Liver (tissue), 9 donors: ENCODE measurements around the gene CREBL2. TPM values are rescaled to one million over a fixed set of nuclear protein-coding genes. Genes with fewer than 3 reads are reported as not detected.

Source experiments
- DNase-seq: peaks from one replicate; pipeline ENCODE4 v3.0.0-alpha.2; 2017; ENCODE audit warnings: low spot score
- H3K27ac ChIP-seq, 2 donors: one replicate each; pipeline ENCODE4 v1.7.0; 2013; ENCODE audit warnings: inconsistent platforms in 2 of 2, low read length in 2 of 2, control low read depth in 1 of 2, low read depth in 1 of 2, mild to moderate bottlenecking in 1 of 2
- H3K27me3 ChIP-seq, 4 donors: one replicate each; pipeline versions ENCODE4 v1.6.1 to v1.7.0; 2013; ENCODE audit warnings: low read length in 3 of 4, inconsistent platforms in 1 of 4, mild to moderate bottlenecking in 1 of 4, moderate library complexity in 1 of 4; ENCODE audit not compliant: control insufficient read depth in 4 of 4, insufficient read depth in 4 of 4
- H3K36me3 ChIP-seq, 4 donors: one replicate each; pipeline versions ENCODE4 v1.6.1 to v1.7.0; 2013; ENCODE audit warnings: low read length in 3 of 4, mild to moderate bottlenecking in 3 of 4, low read depth in 1 of 4, moderate library complexity in 1 of 4; ENCODE audit not compliant: control insufficient read depth in 4 of 4, insufficient read depth in 3 of 4
- H3K4me1 ChIP-seq, 4 donors: one replicate each; pipeline versions ENCODE4 v1.6.1 to v1.7.0; 2013; ENCODE audit warnings: low read length in 3 of 4, mild to moderate bottlenecking in 3 of 4, moderate library complexity in 1 of 4; ENCODE audit not compliant: control insufficient read depth in 4 of 4, insufficient read depth in 4 of 4
- H3K4me3 ChIP-seq, 3 donors: one replicate each; pipeline versions ENCODE4 v1.6.1 to v1.7.0; 2013; ENCODE audit warnings: low read length in 3 of 3, control low read depth in 1 of 3, low read depth in 1 of 3, mild to moderate bottlenecking in 1 of 3
- H3K9ac ChIP-seq, 2 donors: one replicate each; pipeline ENCODE4 v1.7.0; 2013; ENCODE audit warnings: low read length in 2 of 2, mild to moderate bottlenecking in 2 of 2, moderate library complexity in 2 of 2, control low read depth in 1 of 2, low read depth in 1 of 2
- H3K9me3 ChIP-seq, 4 donors: one replicate each; pipeline versions ENCODE4 v1.6.1 to v1.7.0; 2013; ENCODE audit warnings: low read length in 3 of 4; ENCODE audit not compliant: control insufficient read depth in 4 of 4
- EGR1 ChIP-seq, 2 donors: IDR thresholded peaks; 2 replicates each; pipeline ENCODE4 v1.6.1; 2016 to 2018; ENCODE audit warnings: antibody characterized with exemption in 2 of 2, low read depth in 2 of 2
- FOXA1 ChIP-seq: IDR thresholded peaks from 2 replicates; pipeline ENCODE4 v1.6.1; 2016; ENCODE audit warnings: antibody characterized with exemption
- FOXA2 ChIP-seq: IDR thresholded peaks from 2 replicates; pipeline ENCODE4 v1.6.1; 2016; ENCODE audit warnings: antibody characterized with exemption
- GABPA ChIP-seq, 2 donors: IDR thresholded peaks in 1 of 2; conservative IDR thresholded peaks in 1 of 2; 2 replicates each; pipeline ENCODE4 v1.6.1; 2016; ENCODE audit warnings: antibody characterized with exemption in 2 of 2, mild to moderate bottlenecking in 1 of 2, moderate library complexity in 1 of 2
- HNF4A ChIP-seq, 2 donors: conservative IDR thresholded peaks; 2 replicates each; pipeline ENCODE4 v1.6.1; 2016; ENCODE audit warnings: antibody characterized with exemption in 2 of 2, mild to moderate bottlenecking in 2 of 2
- HNF4G ChIP-seq: IDR thresholded peaks from 2 replicates; pipeline ENCODE4 v1.6.1; 2016; ENCODE audit warnings: antibody characterized with exemption
- JUND ChIP-seq, 2 donors: IDR thresholded peaks; 2 replicates each; pipeline ENCODE4 v1.6.1; 2016; ENCODE audit warnings: antibody characterized with exemption in 2 of 2
- NR2F2 ChIP-seq: IDR thresholded peaks from 2 replicates; pipeline ENCODE4 v1.6.1; 2016; ENCODE audit warnings: antibody characterized with exemption
- RAD21 ChIP-seq, 2 donors: IDR thresholded peaks; 2 replicates each; pipeline ENCODE4 v1.6.1; 2016; ENCODE audit warnings: antibody characterized with exemption in 2 of 2, mild to moderate bottlenecking in 2 of 2
- RXRA ChIP-seq, 2 donors: IDR thresholded peaks; 2 replicates each; pipeline ENCODE4 v1.6.1; 2017 to 2018; ENCODE audit warnings: antibody characterized with exemption in 2 of 2, mild to moderate bottlenecking in 1 of 2
- SP1 ChIP-seq: IDR thresholded peaks from 2 replicates; pipeline ENCODE4 v1.6.1; 2018; ENCODE audit warnings: antibody characterized with exemption, mild to moderate bottlenecking
- TAF1 ChIP-seq: conservative IDR thresholded peaks from 2 replicates; pipeline ENCODE4 v1.6.1; 2016; ENCODE audit warnings: antibody characterized with exemption, mild to moderate bottlenecking
- YY1 ChIP-seq: IDR thresholded peaks from 2 replicates; pipeline ENCODE4 v1.6.1; 2016; ENCODE audit warnings: antibody characterized with exemption, mild to moderate bottlenecking
- WGBS: extraction: QIAGEN DNeasy Blood & Tissue Kit; methylation state at CpG from one replicate; pipeline ENCODE4 v1.1.7; 2013; 5-methylcytosine and 5-hydroxymethylcytosine counted together
- polyA plus RNA-seq, 2 donors: library from polyadenylated mRNA; stranded (reverse) in 1 of 2; unstranded in 1 of 2; fragments of 200-250 nt in 1 of 2; fragments of >200 nt in 1 of 2; fragmentation: Nextera tagmentation in 1 of 2; extraction: Ambion mirVana in 1 of 2; gene quantifications; one replicate each; pipeline versions ENCODE4 v1.2.1 to v1.2.3, GENCODE V29; 2013 to 2015
- total RNA-seq, 2 donors: library from RNA; depleted of rRNA; stranded (reverse); fragments of >200 nt; gene quantifications; one replicate each; pipeline ENCODE4 v1.2.3, GENCODE V29; 2014
- TF ChIP-seq, protein P1 (sequence below): IDR thresholded peaks from 2 replicates; pipeline ENCODE4 v1.6.1; 2016; ENCODE audit warnings: antibody characterized with exemption
- TF ChIP-seq, protein P2 (sequence below): fragments of 150-350 bp; IDR thresholded peaks from 2 replicates; pipeline ENCODE4 v1.5.1; 2017; ENCODE audit warnings: improper control_type of control experiment, low read depth, low read length; ENCODE audit not compliant: missing input control
- TF ChIP-seq, protein P3 (sequence below): IDR thresholded peaks from 2 replicates; pipeline ENCODE4 v1.6.1; 2016; ENCODE audit warnings: antibody characterized with exemption, mild to moderate bottlenecking
- TF ChIP-seq, protein P4 (sequence below): IDR thresholded peaks from 2 replicates; pipeline ENCODE4 v1.6.1; 2016; ENCODE audit warnings: antibody characterized with exemption
- TF ChIP-seq, protein P5 (sequence below): IDR thresholded peaks from 2 replicates; pipeline ENCODE4 v1.6.1; 2016; ENCODE audit warnings: antibody characterized with exemption
- donor health status: healthy.
- donor health status: healthy.
- donor health status: healthy.
- donor health status: healthy.
- donor health status: healthy.

The CREBL2 gene
- total and polyA plus RNA-seq, 4 donors, result 14.6 to 27.4 (median 19.0) TPM

DNA sequence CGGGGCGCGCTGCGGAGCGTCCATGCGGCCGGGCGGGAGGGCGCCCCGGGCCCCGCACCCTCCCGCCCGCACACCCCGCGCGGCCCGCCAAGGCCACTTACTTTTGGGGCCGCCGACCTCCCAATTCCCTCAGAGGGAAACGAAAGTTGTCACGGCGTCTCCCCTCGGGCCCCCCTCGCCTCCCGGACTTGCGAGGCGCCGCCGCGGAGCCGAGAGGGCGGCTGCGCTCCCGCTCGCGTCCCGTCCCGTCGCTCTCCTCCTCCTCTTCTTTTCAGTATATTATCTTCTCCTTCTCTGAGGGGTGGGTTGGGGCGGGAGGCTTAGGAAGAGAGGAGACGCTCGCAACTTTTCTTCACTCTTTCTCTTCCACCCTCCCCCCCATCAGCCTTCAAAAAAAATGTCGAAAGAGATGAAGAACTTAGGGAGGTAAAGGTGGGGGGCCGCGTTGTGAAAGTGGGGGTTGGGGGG, 49.6 kb upstream of the CREBL2 start:
- under 1% methylated on average over 45 of the region's 45 CpGs for WGBS

DNA sequence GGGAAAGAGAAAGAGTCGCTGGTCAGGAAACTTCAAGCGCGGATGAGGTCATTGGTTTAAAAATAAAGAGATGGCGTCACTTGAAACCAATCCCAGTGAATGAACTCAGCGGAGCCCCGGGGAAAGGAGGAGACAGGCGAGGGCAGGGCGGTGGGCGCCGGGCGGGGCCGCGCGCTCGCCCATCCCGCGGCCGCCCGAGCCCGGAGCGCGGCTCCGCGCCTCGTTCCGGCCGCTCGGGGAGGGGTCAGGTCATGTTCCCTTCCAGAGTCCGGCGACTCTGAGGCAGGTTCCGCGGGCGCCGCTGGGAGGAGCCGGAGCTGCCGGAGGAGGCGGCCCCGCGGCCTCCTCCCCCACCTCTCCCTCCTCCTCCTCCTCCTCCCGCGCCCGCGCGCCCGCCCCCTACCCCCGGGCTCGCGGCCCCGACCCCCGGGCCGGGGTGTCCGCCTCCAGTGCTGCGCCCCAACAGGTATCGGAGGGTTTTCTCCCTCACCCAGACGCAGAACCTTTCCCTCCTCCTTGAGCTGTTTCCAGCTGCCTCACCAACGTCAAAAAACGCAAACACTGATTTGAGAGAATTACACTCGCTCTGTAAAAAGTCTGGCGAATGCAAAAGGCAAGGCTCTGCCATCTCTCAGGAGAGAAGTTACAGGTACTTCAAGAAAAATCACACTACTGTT, 49.0 kb upstream of the CREBL2 start, which contains the start of gene DUSP16:
TSS of gene DUSP16 (minus strand) at position 279 of the 677 bp plus-strand sequence. CDS start 41,765 bp downstream, outside the sequence.
- no peaks in the 10 kb centered on the region for H3K36me3 ChIP-seq
- no peaks in the 10 kb centered on the region for H3K9me3 ChIP-seq
- peak within 1 kb of the TSS; percentile 94 to 96 for H3K9ac ChIP-seq
- peak; percentile 63 to 87 for TF ChIP-seq HNF4A (conservative IDR thresholded peaks at IDR 0.05)
- TF ChIP-seq, protein P1, sequence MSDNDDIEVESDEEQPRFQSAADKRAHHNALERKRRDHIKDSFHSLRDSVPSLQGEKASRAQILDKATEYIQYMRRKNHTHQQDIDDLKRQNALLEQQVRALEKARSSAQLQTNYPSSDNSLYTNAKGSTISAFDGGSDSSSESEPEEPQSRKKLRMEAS, result no peak
- no peak for TF ChIP-seq EGR1 (IDR thresholded peaks at IDR 0.05; ENCODE audit: low read depth in 2 of 2)
- peak; percentile 69 for TF ChIP-seq HNF4G
- TF ChIP-seq TAF1, result no peak
- TF ChIP-seq FOXA1, result no peak
- peak; percentile 30 for TF ChIP-seq RXRA (IDR thresholded peaks at IDR 0.05)
- TF ChIP-seq FOXA2, result no peak
- TF ChIP-seq NR2F2, result peak; percentile 11
- TF ChIP-seq, protein P2, sequence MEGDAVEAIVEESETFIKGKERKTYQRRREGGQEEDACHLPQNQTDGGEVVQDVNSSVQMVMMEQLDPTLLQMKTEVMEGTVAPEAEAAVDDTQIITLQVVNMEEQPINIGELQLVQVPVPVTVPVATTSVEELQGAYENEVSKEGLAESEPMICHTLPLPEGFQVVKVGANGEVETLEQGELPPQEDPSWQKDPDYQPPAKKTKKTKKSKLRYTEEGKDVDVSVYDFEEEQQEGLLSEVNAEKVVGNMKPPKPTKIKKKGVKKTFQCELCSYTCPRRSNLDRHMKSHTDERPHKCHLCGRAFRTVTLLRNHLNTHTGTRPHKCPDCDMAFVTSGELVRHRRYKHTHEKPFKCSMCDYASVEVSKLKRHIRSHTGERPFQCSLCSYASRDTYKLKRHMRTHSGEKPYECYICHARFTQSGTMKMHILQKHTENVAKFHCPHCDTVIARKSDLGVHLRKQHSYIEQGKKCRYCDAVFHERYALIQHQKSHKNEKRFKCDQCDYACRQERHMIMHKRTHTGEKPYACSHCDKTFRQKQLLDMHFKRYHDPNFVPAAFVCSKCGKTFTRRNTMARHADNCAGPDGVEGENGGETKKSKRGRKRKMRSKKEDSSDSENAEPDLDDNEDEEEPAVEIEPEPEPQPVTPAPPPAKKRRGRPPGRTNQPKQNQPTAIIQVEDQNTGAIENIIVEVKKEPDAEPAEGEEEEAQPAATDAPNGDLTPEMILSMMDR, result peak; percentile 14
- no peak for TF ChIP-seq GABPA (IDR thresholded peaks at IDR 0.05 in 1 of 2, conservative IDR thresholded peaks at IDR 0.05 in 1 of 2)
- peak in 1 of 2 donors; percentile 23 for TF ChIP-seq RAD21 (IDR thresholded peaks at IDR 0.05)
- peak; percentile 57 to 67 for TF ChIP-seq JUND (IDR thresholded peaks at IDR 0.05)
- TF ChIP-seq, protein P3, sequence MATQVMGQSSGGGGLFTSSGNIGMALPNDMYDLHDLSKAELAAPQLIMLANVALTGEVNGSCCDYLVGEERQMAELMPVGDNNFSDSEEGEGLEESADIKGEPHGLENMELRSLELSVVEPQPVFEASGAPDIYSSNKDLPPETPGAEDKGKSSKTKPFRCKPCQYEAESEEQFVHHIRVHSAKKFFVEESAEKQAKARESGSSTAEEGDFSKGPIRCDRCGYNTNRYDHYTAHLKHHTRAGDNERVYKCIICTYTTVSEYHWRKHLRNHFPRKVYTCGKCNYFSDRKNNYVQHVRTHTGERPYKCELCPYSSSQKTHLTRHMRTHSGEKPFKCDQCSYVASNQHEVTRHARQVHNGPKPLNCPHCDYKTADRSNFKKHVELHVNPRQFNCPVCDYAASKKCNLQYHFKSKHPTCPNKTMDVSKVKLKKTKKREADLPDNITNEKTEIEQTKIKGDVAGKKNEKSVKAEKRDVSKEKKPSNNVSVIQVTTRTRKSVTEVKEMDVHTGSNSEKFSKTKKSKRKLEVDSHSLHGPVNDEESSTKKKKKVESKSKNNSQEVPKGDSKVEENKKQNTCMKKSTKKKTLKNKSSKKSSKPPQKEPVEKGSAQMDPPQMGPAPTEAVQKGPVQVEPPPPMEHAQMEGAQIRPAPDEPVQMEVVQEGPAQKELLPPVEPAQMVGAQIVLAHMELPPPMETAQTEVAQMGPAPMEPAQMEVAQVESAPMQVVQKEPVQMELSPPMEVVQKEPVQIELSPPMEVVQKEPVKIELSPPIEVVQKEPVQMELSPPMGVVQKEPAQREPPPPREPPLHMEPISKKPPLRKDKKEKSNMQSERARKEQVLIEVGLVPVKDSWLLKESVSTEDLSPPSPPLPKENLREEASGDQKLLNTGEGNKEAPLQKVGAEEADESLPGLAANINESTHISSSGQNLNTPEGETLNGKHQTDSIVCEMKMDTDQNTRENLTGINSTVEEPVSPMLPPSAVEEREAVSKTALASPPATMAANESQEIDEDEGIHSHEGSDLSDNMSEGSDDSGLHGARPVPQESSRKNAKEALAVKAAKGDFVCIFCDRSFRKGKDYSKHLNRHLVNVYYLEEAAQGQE, result no peak
- peak; percentile 50 for TF ChIP-seq SP1
- TF ChIP-seq, protein P4, sequence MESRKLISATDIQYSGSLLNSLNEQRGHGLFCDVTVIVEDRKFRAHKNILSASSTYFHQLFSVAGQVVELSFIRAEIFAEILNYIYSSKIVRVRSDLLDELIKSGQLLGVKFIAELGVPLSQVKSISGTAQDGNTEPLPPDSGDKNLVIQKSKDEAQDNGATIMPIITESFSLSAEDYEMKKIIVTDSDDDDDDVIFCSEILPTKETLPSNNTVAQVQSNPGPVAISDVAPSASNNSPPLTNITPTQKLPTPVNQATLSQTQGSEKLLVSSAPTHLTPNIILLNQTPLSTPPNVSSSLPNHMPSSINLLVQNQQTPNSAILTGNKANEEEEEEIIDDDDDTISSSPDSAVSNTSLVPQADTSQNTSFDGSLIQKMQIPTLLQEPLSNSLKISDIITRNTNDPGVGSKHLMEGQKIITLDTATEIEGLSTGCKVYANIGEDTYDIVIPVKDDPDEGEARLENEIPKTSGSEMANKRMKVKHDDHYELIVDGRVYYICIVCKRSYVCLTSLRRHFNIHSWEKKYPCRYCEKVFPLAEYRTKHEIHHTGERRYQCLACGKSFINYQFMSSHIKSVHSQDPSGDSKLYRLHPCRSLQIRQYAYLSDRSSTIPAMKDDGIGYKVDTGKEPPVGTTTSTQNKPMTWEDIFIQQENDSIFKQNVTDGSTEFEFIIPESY, result no peak
- TF ChIP-seq YY1, result no peak
- TF ChIP-seq, protein P5, sequence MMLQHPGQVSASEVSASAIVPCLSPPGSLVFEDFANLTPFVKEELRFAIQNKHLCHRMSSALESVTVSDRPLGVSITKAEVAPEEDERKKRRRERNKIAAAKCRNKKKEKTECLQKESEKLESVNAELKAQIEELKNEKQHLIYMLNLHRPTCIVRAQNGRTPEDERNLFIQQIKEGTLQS, result no peak
- WGBS, result under 1% methylated on average over 59 of the region's 59 CpGs
- no peaks in the 10 kb centered on the region for H3K27me3 ChIP-seq
- H3K27ac ChIP-seq, result peak within 1 kb of the TSS; percentile 98 to 99
- DNase-seq, result peak; percentile 79
- peak within 1 kb of the TSS; percentile 60 to 91 (median 87) for H3K4me3 ChIP-seq
- peaks cover 0 to 13% (median 3%) of the 10 kb centered on the region in 4 donors for H3K4me1 ChIP-seq

More for the DNA sequence above, 49.6 kb upstream of the CREBL2 start:
- no peaks in the 10 kb centered on the region for H3K27me3 ChIP-seq
- peak overlapping the region; percentile 98 to 99 for H3K27ac ChIP-seq
- H3K9me3 ChIP-seq, result no peaks in the 10 kb centered on the region
- peak overlapping the region; percentile 60 to 91 (median 87) for H3K4me3 ChIP-seq
- no peaks in the 10 kb centered on the region for H3K36me3 ChIP-seq
- DNase-seq, result peak; percentile 40
- peaks cover 0 to 13% (median 3%) of the 10 kb centered on the region in 4 donors for H3K4me1 ChIP-seq
- H3K9ac ChIP-seq, result peak overlapping the region; percentile 94 to 96
- TF ChIP-seq HNF4G (no peak), FOXA2 (no peak)
- TF ChIP-seq, protein P3, result no peak
